K562 (cell line): ENCODE results near the gene SOS1. TPM values are rescaled to one million over a fixed set of nuclear protein-coding genes. Genes with fewer than 3 reads are reported as not detected.

ENCODE experiments used
- BHLHE40 ChIP-seq: IDR thresholded peaks from 2 replicates; pipeline ENCODE4 v1.6.1; 2011; ENCODE audit warnings: low read length, improper control_type of control experiment
- ETS2 ChIP-seq: IDR thresholded peaks from 2 replicates; pipeline ENCODE4 v1.6.1; 2016; ENCODE audit warnings: borderline replicate concordance, missing genetic modification characterization, mild to moderate bottlenecking, moderate library complexity, missing compliant biosample characterization; ENCODE audit not compliant: poor library complexity, severe bottlenecking
- LCOR ChIP-seq: sonication (generic); formaldehyde crosslinking; IDR thresholded peaks from 2 replicates; pipeline ENCODE4 v1.8.0; 2022; ENCODE audit warnings: mild to moderate bottlenecking, missing genetic modification reagents
- ZFP30 ChIP-seq: fragments of 250-450 bp; sonication (Bioruptor Pico); IDR thresholded peaks from 2 replicates; pipeline ENCODE4 v1.8.0; 2022; ENCODE audit warnings: moderate library complexity, mild to moderate bottlenecking, inconsistent platforms, borderline replicate concordance
- ZFX ChIP-seq: sonication (generic); formaldehyde crosslinking; IDR thresholded peaks from 2 replicates; pipeline ENCODE4 v1.8.0; 2022; ENCODE audit warnings: mild to moderate bottlenecking, missing genetic modification reagents, moderate library complexity
- polyA plus RNA-seq, 8 experiments: library from polyadenylated mRNA; depleted of rRNA in 4 of 8; stranded (reverse) in 5 of 8; unstranded in 3 of 8; fragments of >200 nt; fragmentation: Nextera tagmentation in 2 of 8; fragmentation: Illumina TruSeq in 1 of 8; extraction: Ambion mirVana in 2 of 8; extraction: Trizol in 1 of 8; gene quantifications; 2 replicates each; pipeline versions ENCODE4 v1.2.1 to v1.2.3, GENCODE V29; 2011 to 2014; ENCODE audit warnings: inconsistent platforms in 1 of 8, missing spikeins in 1 of 8
- total RNA-seq, 7 experiments: library from RNA; depleted of rRNA in 6 of 7; stranded (reverse); fragments of >200 nt in 6 of 7; fragmentation: Illumina TruSeq in 2 of 7; extraction: Trizol in 2 of 7; gene quantifications; 2 replicates each; pipeline versions ENCODE4 v1.2.1 to v1.2.3, GENCODE V29; 2011 to 2021; ENCODE audit warnings: low replicate concordance in 1 of 7
- TF ChIP-seq, protein P1 (sequence below): fragments of 250-450 bp; sonication (Bioruptor Pico); IDR thresholded peaks from 2 replicates; pipeline ENCODE4 v1.8.0; 2021; ENCODE audit warnings: borderline replicate concordance, mild to moderate bottlenecking, moderate library complexity; ENCODE audit not compliant: poor library complexity, severe bottlenecking
- TF ChIP-seq, protein P2 (sequence below): fragments of 450-650 bp; IDR thresholded peaks from one replicate; pipeline ENCODE4 v1.6.1; 2018; ENCODE audit warnings: mild to moderate bottlenecking, moderate library complexity; ENCODE audit not compliant: partially characterized antibody
- TF ChIP-seq, protein P3 (sequence below): fragments of 450-650 bp; formaldehyde crosslinking; IDR thresholded peaks from 2 replicates; pipeline ENCODE4 v1.4.0; 2020; ENCODE audit warnings: mild to moderate bottlenecking, mixed read lengths
- TF ChIP-seq, protein P4 (sequence below): sonication (generic); formaldehyde crosslinking; IDR thresholded peaks from 2 replicates; pipeline ENCODE4 v1.8.1; 2023; ENCODE audit warnings: mild to moderate bottlenecking, missing genetic modification reagents
- TF ChIP-seq, protein P5 (sequence below): fragments of 450-650 bp; IDR thresholded peaks from 2 replicates; pipeline ENCODE4 v1.6.1; 2016; ENCODE audit warnings: missing biosample characterization, missing genetic modification characterization
- TF ChIP-seq, protein P6 (sequence below): fragments of 450-650 bp; formaldehyde crosslinking; IDR thresholded peaks from 2 replicates; pipeline ENCODE4 v1.4.0; 2020; ENCODE audit warnings: mild to moderate bottlenecking, moderate library complexity
- TF ChIP-seq, protein P7 (sequence below): fragments of 450-650 bp; formaldehyde crosslinking; IDR thresholded peaks from 2 replicates; pipeline ENCODE4 v1.4.0; 2022; ENCODE audit warnings: mild to moderate bottlenecking, moderate library complexity
- TF ChIP-seq, protein P8 (sequence below): fragments of 250-450 bp; sonication (Bioruptor Pico); IDR thresholded peaks from 2 replicates; pipeline ENCODE4 v1.8.0; 2022; ENCODE audit warnings: moderate library complexity, mild to moderate bottlenecking, inconsistent platforms
- TF ChIP-seq, protein P9 (sequence below), 2 experiments: IDR thresholded peaks; 2 replicates each; pipeline ENCODE4 v1.6.1; 2012; ENCODE audit warnings: improper control_type of control experiment in 2 of 2, low read depth in 2 of 2, low read length in 2 of 2, borderline replicate concordance in 1 of 2

Gene SOS1
- total and polyA plus RNA-seq, 9 of the 15 experiments (the other 6 are each of a cell fraction or from before 2014, with no cell fraction given), result 2.5 to 27.1 (median 16.3) TPM

DNA sequence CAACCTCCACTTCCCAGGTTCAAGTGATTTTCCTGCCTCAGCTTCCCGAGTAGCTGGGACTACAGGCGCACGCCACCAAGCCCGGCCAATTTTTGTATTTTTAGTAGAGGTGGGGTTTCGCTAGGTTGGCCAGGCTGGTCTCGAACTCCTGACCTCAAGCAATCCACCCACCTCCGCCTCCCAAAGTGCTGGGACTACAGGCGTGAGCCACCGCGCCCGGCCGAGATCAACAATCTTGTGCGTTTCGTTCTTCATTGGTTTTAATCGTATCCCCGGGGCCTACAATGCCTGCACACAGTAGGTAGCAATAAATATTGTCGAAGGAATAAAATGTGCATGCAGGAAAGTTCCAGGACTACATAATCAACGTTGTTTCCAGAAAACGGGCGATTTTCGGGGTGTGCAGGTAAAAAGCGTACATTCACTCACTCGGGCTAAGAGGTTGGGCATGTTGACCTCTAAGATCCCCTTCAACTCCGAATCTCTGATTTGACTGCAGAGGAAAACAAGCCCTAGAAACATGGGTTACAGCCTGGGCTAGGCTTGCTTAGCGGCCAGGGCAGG, 2.7 kb upstream of the SOS1 start (continued):
- TF ChIP-seq, protein P1, sequence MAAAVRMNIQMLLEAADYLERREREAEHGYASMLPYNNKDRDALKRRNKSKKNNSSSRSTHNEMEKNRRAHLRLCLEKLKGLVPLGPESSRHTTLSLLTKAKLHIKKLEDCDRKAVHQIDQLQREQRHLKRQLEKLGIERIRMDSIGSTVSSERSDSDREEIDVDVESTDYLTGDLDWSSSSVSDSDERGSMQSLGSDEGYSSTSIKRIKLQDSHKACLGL (CRISPR knock-in tag), result no peak
- TF ChIP-seq ETS2 (no peak), ZFP30 (CRISPR knock-in tag) (no peak), LCOR (CRISPR knock-in tag) (no peak), BHLHE40 (no peak), ZFX (CRISPR knock-in tag) (peak; percentile 72)
- TF ChIP-seq, protein P2, sequence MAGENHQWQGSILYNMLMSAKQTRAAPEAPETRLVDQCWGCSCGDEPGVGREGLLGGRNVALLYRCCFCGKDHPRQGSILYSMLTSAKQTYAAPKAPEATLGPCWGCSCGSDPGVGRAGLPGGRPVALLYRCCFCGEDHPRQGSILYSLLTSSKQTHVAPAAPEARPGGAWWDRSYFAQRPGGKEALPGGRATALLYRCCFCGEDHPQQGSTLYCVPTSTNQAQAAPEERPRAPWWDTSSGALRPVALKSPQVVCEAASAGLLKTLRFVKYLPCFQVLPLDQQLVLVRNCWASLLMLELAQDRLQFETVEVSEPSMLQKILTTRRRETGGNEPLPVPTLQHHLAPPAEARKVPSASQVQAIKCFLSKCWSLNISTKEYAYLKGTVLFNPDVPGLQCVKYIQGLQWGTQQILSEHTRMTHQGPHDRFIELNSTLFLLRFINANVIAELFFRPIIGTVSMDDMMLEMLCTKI, result no peak
- TF ChIP-seq, protein P3, sequence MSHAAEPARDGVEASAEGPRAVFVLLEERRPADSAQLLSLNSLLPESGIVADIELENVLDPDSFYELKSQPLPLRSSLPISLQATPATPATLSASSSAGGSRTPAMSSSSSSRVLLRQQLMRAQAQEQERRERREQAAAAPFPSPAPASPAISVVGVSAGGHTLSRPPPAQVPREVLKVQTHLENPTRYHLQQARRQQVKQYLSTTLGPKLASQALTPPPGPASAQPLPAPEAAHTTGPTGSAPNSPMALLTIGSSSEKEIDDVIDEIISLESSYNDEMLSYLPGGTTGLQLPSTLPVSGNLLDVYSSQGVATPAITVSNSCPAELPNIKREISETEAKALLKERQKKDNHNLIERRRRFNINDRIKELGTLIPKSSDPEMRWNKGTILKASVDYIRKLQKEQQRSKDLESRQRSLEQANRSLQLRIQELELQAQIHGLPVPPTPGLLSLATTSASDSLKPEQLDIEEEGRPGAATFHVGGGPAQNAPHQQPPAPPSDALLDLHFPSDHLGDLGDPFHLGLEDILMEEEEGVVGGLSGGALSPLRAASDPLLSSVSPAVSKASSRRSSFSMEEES, result no peak
- TF ChIP-seq, protein P4, sequence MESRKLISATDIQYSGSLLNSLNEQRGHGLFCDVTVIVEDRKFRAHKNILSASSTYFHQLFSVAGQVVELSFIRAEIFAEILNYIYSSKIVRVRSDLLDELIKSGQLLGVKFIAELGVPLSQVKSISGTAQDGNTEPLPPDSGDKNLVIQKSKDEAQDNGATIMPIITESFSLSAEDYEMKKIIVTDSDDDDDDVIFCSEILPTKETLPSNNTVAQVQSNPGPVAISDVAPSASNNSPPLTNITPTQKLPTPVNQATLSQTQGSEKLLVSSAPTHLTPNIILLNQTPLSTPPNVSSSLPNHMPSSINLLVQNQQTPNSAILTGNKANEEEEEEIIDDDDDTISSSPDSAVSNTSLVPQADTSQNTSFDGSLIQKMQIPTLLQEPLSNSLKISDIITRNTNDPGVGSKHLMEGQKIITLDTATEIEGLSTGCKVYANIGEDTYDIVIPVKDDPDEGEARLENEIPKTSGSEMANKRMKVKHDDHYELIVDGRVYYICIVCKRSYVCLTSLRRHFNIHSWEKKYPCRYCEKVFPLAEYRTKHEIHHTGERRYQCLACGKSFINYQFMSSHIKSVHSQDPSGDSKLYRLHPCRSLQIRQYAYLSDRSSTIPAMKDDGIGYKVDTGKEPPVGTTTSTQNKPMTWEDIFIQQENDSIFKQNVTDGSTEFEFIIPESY (CRISPR knock-in tag), result no peak
- TF ChIP-seq, protein P5, sequence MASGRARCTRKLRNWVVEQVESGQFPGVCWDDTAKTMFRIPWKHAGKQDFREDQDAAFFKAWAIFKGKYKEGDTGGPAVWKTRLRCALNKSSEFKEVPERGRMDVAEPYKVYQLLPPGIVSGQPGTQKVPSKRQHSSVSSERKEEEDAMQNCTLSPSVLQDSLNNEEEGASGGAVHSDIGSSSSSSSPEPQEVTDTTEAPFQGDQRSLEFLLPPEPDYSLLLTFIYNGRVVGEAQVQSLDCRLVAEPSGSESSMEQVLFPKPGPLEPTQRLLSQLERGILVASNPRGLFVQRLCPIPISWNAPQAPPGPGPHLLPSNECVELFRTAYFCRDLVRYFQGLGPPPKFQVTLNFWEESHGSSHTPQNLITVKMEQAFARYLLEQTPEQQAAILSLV (tag), result no peak
- TF ChIP-seq, protein P6, sequence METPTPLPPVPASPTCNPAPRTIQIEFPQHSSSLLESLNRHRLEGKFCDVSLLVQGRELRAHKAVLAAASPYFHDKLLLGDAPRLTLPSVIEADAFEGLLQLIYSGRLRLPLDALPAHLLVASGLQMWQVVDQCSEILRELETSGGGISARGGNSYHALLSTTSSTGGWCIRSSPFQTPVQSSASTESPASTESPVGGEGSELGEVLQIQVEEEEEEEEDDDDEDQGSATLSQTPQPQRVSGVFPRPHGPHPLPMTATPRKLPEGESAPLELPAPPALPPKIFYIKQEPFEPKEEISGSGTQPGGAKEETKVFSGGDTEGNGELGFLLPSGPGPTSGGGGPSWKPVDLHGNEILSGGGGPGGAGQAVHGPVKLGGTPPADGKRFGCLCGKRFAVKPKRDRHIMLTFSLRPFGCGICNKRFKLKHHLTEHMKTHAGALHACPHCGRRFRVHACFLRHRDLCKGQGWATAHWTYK (CRISPR knock-in tag), result no peak
- TF ChIP-seq, protein P7, sequence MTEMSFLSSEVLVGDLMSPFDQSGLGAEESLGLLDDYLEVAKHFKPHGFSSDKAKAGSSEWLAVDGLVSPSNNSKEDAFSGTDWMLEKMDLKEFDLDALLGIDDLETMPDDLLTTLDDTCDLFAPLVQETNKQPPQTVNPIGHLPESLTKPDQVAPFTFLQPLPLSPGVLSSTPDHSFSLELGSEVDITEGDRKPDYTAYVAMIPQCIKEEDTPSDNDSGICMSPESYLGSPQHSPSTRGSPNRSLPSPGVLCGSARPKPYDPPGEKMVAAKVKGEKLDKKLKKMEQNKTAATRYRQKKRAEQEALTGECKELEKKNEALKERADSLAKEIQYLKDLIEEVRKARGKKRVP, result no peak
- TF ChIP-seq, protein P8, sequence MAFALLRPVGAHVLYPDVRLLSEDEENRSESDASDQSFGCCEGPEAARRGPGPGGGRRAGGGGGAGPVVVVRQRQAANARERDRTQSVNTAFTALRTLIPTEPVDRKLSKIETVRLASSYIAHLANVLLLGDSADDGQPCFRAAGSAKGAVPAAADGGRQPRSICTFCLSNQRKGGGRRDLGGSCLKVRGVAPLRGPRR (CRISPR knock-in tag), result no peak
- TF ChIP-seq, protein P9, sequence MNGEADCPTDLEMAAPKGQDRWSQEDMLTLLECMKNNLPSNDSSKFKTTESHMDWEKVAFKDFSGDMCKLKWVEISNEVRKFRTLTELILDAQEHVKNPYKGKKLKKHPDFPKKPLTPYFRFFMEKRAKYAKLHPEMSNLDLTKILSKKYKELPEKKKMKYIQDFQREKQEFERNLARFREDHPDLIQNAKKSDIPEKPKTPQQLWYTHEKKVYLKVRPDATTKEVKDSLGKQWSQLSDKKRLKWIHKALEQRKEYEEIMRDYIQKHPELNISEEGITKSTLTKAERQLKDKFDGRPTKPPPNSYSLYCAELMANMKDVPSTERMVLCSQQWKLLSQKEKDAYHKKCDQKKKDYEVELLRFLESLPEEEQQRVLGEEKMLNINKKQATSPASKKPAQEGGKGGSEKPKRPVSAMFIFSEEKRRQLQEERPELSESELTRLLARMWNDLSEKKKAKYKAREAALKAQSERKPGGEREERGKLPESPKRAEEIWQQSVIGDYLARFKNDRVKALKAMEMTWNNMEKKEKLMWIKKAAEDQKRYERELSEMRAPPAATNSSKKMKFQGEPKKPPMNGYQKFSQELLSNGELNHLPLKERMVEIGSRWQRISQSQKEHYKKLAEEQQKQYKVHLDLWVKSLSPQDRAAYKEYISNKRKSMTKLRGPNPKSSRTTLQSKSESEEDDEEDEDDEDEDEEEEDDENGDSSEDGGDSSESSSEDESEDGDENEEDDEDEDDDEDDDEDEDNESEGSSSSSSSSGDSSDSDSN (IDR thresholded peaks at IDR 0.05; ENCODE audit: borderline replicate concordance in 1 of 2, low read depth in 2 of 2, low read length in 2 of 2), result no peak
